ENCODE measurements around the gene OR7C2. TPM values are rescaled to one million over a fixed set of nuclear protein-coding genes. Genes with fewer than 3 reads are reported as not detected.
A peak's percentile ranks its signal among the peaks of the same experiment; 100 is the strongest.

OR7C2 gene
- total RNA-seq, 4 donors from 2014 or later: not detected

GRCh38 chr19:14978161-14978776 lies 37.0 kb downstream of the OR7C2 start:
- WGBS, 2 donors (ENCODE audit: low coverage in 1 of 2): 63 to 100% methylated on average over 1 to 6 of the region's 6 CpGs
- no peaks in the 10 kb centered on the region for H3K9me3 ChIP-seq
- in situ Hi-C loops (cut with MboI; ENCODE audit: low pct_ligation_motif_present in 1 of 4, low pct_unique_long_range_greater_than_20kb in 1 of 4, low sequenced_read_pairs in 3 of 4) (no loop called here), intact Hi-C loops (cut with DNase I; ENCODE audit: low total_unique reads) (no loop called here)
- peaks cover 0 to 4% (median 2%) of the 10 kb centered on the region in 4 donors for H3K4me1 ChIP-seq
- H3K27me3 ChIP-seq: peaks cover 70% of the 10 kb centered on the region
- no peaks in the 10 kb centered on the region for H3K36me3 ChIP-seq
- DNase-seq: no peak
- TF ChIP-seq EP300 (IDR thresholded peaks at IDR 0.05; ENCODE audit: low read depth) (no peak), CTCF (IDR thresholded peaks at IDR 0.05) (no peak), POLR2A (IDR thresholded peaks at IDR 0.05) (no peak)
- H3K4me3 ChIP-seq: no peak overlapping the region
- H3K27ac ChIP-seq: no peak overlapping the region

DNA sequence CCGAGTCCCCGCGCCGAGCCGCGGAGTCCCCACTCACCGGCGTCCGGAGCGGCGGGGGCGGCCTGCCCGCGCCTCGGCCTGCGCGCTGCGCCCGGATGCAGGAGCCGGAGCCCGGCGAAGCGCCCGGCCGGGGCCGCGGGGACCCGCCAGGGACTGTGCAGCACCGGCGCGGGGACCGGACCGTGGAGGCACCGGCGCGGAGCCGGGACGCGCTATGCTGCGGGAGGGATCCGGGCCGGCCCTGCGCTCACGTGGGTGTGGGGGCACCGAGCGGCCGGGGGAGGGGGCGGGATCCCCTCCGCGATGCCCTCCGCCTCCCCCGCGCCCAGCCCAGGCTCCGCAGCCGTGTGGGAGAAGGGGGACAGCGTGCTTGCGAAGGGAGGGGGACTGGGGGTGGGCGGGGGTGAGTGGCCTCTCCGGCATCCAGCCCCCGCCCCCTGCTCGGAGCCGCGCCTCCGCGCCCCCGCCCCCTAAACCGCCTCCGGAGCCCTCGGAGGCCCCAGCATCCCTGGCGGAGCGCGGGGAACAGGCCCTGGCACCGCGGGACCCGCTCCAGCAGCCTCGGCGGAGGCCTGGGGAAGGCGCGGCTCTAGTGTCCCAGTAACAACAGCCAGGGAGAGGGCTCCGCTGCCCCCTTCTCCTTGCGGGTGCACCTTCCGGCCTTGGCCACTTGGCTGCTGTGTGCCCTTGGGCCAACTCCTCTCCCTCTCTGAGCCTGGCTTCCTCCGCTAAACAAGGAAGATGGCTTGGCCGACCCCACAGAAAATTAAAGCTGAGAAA lies 38.4 kb downstream of the OR7C2 start, which contains the start of gene SLC1A6:
SLC1A6 (minus strand) TSS at position 389 of the 780 bp plus-strand sequence. CDS start 6,954 bp downstream, outside the sequence.
- H3K9me3 ChIP-seq: no peaks in the 10 kb centered on the region
- 15% methylated on average over 37 of the region's 84 CpGs; no CpG with 5 or more reads in 1 of the 2 donors for WGBS, 2 donors (ENCODE audit: low coverage in 1 of 2)
- no peak within 1 kb of the TSS for H3K27ac ChIP-seq
- peaks cover 0 to 4% (median 2%) of the 10 kb centered on the region in 4 donors for H3K4me1 ChIP-seq
- TF ChIP-seq CTCF (IDR thresholded peaks at IDR 0.05) (no peak), POLR2AphosphoS5 (IDR thresholded peaks at IDR 0.05) (no peak), EP300 (IDR thresholded peaks at IDR 0.05; ENCODE audit: low read depth) (no peak), POLR2A (IDR thresholded peaks at IDR 0.05) (no peak)
- H3K36me3 ChIP-seq: no peaks in the 10 kb centered on the region
- intact Hi-C loops (cut with DNase I; ENCODE audit: low total_unique reads): no loop called here
- in situ Hi-C loops (cut with MboI; ENCODE audit: low pct_ligation_motif_present in 1 of 4, low pct_unique_long_range_greater_than_20kb in 1 of 4, low sequenced_read_pairs in 3 of 4): no loop called here
- DNase-seq: no peak
- H3K27me3 ChIP-seq: peaks cover 70% of the 10 kb centered on the region
- peak within 1 kb of the TSS in 1 of 4 donors; percentile 20 for H3K4me3 ChIP-seq

DNA sequence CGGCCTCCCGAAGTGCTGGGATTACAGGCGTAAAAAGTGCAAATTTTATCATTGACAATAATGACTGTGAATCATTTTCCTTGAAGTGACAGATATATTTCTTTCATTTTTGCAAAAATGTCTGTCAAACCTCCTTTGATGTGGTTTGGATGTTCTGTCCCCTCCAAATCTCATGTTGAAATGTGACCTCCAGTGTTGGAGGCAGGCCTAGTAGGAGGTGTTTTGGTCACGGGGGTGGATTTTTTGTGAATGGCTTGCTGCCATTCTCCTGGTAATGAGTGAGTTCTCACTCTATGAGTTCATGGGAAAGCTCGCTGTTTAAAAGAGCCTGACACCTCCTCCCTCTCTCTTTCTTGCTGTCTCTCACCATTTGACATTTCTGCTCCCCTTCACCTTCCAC lies 43.8 kb downstream of the OR7C2 start:
- in situ Hi-C loops (cut with MboI; ENCODE audit: low pct_ligation_motif_present in 1 of 4, low pct_unique_long_range_greater_than_20kb in 1 of 4, low sequenced_read_pairs in 3 of 4) (no loop called here), intact Hi-C loops (cut with DNase I; ENCODE audit: low total_unique reads) (no loop called here)
- H3K27ac ChIP-seq: no peak overlapping the region
- no peaks in the 10 kb centered on the region for H3K9me3 ChIP-seq
- 67 to 83% methylated on average over 3 to 5 of the region's 5 CpGs for WGBS, 2 donors (ENCODE audit: low coverage in 1 of 2)
- no peak overlapping the region for H3K4me3 ChIP-seq
- H3K36me3 ChIP-seq: no peaks in the 10 kb centered on the region
- no peaks in the 10 kb centered on the region for H3K4me1 ChIP-seq
- DNase-seq: no peak
- H3K27me3 ChIP-seq: peaks cover 31% of the 10 kb centered on the region
- TF ChIP-seq POLR2A (IDR thresholded peaks at IDR 0.05) (no peak), CTCF (IDR thresholded peaks at IDR 0.05) (no peak), EP300 (IDR thresholded peaks at IDR 0.05; ENCODE audit: low read depth) (no peak), POLR2AphosphoS5 (IDR thresholded peaks at IDR 0.05) (no peak)

Other genes starting within 250 kb of the OR7C2 start
- 1 to 10 TPM in 3 of 4 donors, under 1 TPM in 1; 1.00 to 3.3 (median 1.8) TPM for gene ADGRE2, start 162.9 kb upstream of the OR7C2 start, total RNA-seq
- gene OR7A5, start 106.3 kb upstream of the OR7C2 start, total RNA-seq: not detected
- gene OR7C1, start 106.3 kb upstream of the OR7C2 start, total RNA-seq: under 1 TPM in 1 of 4 donors, not detected in 3; under 0.01 TPM
- gene OR7A10, start 92.6 kb upstream of the OR7C2 start, total RNA-seq: not detected
- gene OR7A17, start 55.4 kb upstream of the OR7C2 start, total RNA-seq: not detected
- gene SLC1A6, start 38.4 kb downstream of the OR7C2 start, total RNA-seq: not detected
- not detected for gene CASP14, start 108.0 kb downstream of the OR7C2 start, total RNA-seq
- gene OR1I1, start 140.7 kb downstream of the OR7C2 start, total RNA-seq: not detected
- 10 to 100 TPM in 3 of 4 donors, 1 to 10 TPM in 1; 6.7 to 20.9 (median 12.3) TPM for gene SYDE1, start 165.9 kb downstream of the OR7C2 start, total RNA-seq

All from transverse colon (tissue), 4 donors.